Suppressor macrophage treated with lipopolysaccharide for 4 hours (primary cell): Measurements from ENCODE around the gene RPL37A.

Experiments used
- DNase-seq: peaks from one replicate; pipeline ENCODE4 v3.0.0-alpha.2; 2020

Gene RPL37A

DNA sequence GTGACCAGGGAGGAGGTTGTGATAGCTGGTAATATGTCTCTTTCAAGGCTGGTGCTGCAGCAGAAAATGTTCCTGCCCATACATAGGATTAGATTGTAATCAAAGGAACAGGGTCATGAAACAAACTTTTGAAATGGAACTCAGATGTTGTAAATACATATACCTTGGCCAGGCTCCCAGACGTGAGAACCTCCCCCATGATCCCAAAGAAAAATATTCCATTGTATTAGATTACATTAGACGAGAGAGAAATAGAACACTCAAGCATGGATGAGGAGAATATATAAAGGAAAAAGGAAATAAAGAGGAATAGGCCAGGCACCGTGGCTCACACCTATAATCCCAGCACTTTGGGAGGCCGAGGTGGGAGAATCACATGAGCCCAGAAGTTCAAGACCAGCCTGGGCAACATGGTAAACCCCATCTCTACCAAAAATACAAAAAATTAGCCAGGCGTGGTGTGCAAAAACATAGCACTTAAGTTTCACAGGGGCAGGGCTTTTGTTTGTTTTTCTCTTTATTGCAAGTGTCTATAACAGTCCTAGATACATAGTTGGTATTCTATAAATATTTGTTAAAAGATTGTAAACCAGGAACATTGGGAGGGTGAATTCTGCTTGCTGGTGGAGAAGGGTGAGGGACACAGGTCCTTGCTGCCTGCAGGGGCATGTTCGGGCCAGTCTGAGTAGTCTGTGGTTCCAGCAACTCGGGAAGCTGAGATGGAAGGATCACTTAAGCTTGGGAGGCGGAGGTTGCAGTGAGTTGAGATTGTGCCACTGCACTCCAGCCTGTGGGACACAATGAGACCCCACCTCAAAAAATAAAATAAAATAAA is 52.8 kb downstream of the RPL37A start:
- no peak for DNase-seq

- no peak for DNase-seq
Measured at GRCh38 chr2:216553093-216553478, 54.4 kb downstream of the RPL37A start.
